Caco-2 (cell line): Measurements from ENCODE around the gene DCX. TPM values are rescaled to one million over a fixed set of nuclear protein-coding genes. Genes with fewer than 3 reads are reported as not detected.

Experiments
- BruUV-seq: library from RNA; stranded (reverse); fragments of 400-500 nt; replicated peaks from 2 replicates; lab custom pipeline; 2021; lab: Mats Ljungman, UMichigan
- CTCF ChIA-PET: fragments of 300-600 bp; sonication (Branson Sonifier 250); formaldehyde crosslinking; loops from one replicate; lab custom pipeline; 2022; ENCODE audit warnings: antibody characterized with exemption; lab: Charles Lee
- POLR2A ChIA-PET: fragments of 300-600 bp; sonication (Branson Sonifier 250); formaldehyde crosslinking; loops from one replicate; lab custom pipeline; 2022; ENCODE audit warnings: antibody characterized with exemption; lab: Charles Lee
- DNase-seq, 2 experiments: peaks; one replicate each; pipeline versions ENCODE4 v3.0.0 to v3.0.0-alpha.2; 2020 to 2022
- H3K27me3 ChIP-seq: replicated peaks from 2 replicates; pipeline ENCODE4 v1.6.0; 2011; ENCODE audit warnings: low read length; ENCODE audit not compliant: control insufficient read depth, insufficient read depth
- H3K36me3 ChIP-seq: 2 replicates; pipeline ENCODE4 v1.5.1; 2011; ENCODE audit warnings: low read length; ENCODE audit not compliant: control insufficient read depth, insufficient read depth
- H3K4me1 ChIP-seq: fragments of 250-450 bp; sonication (Bioruptor Pico); 2 replicates; pipeline ENCODE4 v1.5.1; 2020; ENCODE audit warnings: mild to moderate bottlenecking
- H3K4me3 ChIP-seq: 2 replicates; pipeline ENCODE4 v1.5.1; 2011; ENCODE audit warnings: low read depth, mild to moderate bottlenecking, control low read depth, low read length
- H3K9me3 ChIP-seq: fragments of 250-450 bp; sonication (Bioruptor Pico); 2 replicates; pipeline ENCODE4 v1.5.1; 2020; ENCODE audit warnings: mild to moderate bottlenecking, moderate library complexity
- H3K27ac Mint-ChIP-seq: one replicate; pipeline ENCODE4 v1.8.0; 2022; ENCODE audit warnings: mixed read lengths; ENCODE audit not compliant: unreplicated experiment
- H3K27me3 Mint-ChIP-seq: one replicate; pipeline ENCODE4 v1.8.0; 2022; ENCODE audit warnings: mixed read lengths; ENCODE audit not compliant: insufficient read depth, unreplicated experiment
- H3K36me3 Mint-ChIP-seq: one replicate; pipeline ENCODE4 v1.8.0; 2022; ENCODE audit warnings: mild to moderate bottlenecking, mixed read lengths; ENCODE audit not compliant: insufficient read depth, unreplicated experiment
- H3K4me1 Mint-ChIP-seq: one replicate; pipeline ENCODE4 v1.8.0; 2022; ENCODE audit warnings: low read depth, mixed read lengths; ENCODE audit not compliant: unreplicated experiment
- H3K4me3 Mint-ChIP-seq: one replicate; pipeline ENCODE4 v1.8.0; 2022; ENCODE audit warnings: mild to moderate bottlenecking, moderate library complexity, mixed read lengths; ENCODE audit not compliant: unreplicated experiment
- H3K9me3 Mint-ChIP-seq: one replicate; pipeline ENCODE4 v1.8.0; 2022; ENCODE audit warnings: mixed read lengths; ENCODE audit not compliant: unreplicated experiment
- CTCF ChIP-seq, 2 experiments: fragments of 200-600 bp in 1 of 2; IDR thresholded peaks; 1 replicate in 1 of 2; 2 replicates in 1 of 2; pipeline versions ENCODE4 v1.5.1 to v1.8.0; 2011 to 2022; ENCODE audit warnings: antibody characterized with exemption in 1 of 2, control low read depth in 1 of 2, inconsistent platforms in 1 of 2, low read depth in 1 of 2, low read length in 1 of 2, mild to moderate bottlenecking in 1 of 2, moderate library complexity in 1 of 2; ENCODE audit not compliant: insufficient read depth in 1 of 2, severe bottlenecking in 1 of 2, unreplicated experiment in 1 of 2
- intact Hi-C: fragments of 100-400 bp; cut with micrococcal nuclease; formaldehyde crosslinking; loops from one replicate; pipeline ENCODE4 v1.10.0; 2022; ENCODE audit not compliant: unreplicated experiment
- total RNA-seq: library from RNA; stranded (reverse); gene quantifications from 2 replicates; pipeline ENCODE4 v1.2.3, GENCODE V29; 2022

Gene DCX
- total RNA-seq, 1 experiment from 2014 or later = not detected

- H3K4me1 ChIP-seq = no peaks in the 10 kb centered on the region
- no peaks in the 10 kb centered on the region for H3K36me3 ChIP-seq
- no peaks in the 10 kb centered on the region for H3K27me3 ChIP-seq
- POLR2A ChIA-PET = no interaction called here
- TF ChIP-seq CTCF (IDR thresholded peaks at IDR 0.05; ENCODE audit: insufficient read depth in 1 of 2, low read depth in 1 of 2, low read length in 1 of 2, severe bottlenecking in 1 of 2, unreplicated experiment in 1 of 2) = no peak
- DNase-seq = no peak
- BruUV-seq = no TSS peak
- H3K4me3 ChIP-seq = no peak overlapping the region
- H3K9me3 Mint-ChIP-seq = no peaks in the 10 kb centered on the region
- intact Hi-C loops = no loop called here
- CTCF ChIA-PET = no interaction called here
- H3K27ac Mint-ChIP-seq = no peak overlapping the region
- H3K9me3 ChIP-seq = no peaks in the 10 kb centered on the region
- peaks cover 6% of the 10 kb centered on the region for H3K27me3 Mint-ChIP-seq
- H3K4me3 Mint-ChIP-seq = no peak overlapping the region
- H3K36me3 Mint-ChIP-seq = no peaks in the 10 kb centered on the region
- no peaks in the 10 kb centered on the region for H3K4me1 Mint-ChIP-seq
These were observed 4.0 kb downstream of the DCX start for GRCh38 chrX:111407948-111408347.

GRCh38 chrX:111402344-111402743 is 9.6 kb downstream of the DCX start:
- no peak for DNase-seq
- ChIA-PET POLR2A (no interaction called here), CTCF (no interaction called here)
- Mint-ChIP-seq H3K4me3 (no peak overlapping the region), H3K27me3 (no peaks in the 10 kb centered on the region), H3K36me3 (no peaks in the 10 kb centered on the region), H3K4me1 (no peaks in the 10 kb centered on the region), H3K9me3 (no peaks in the 10 kb centered on the region), H3K27ac (no peak overlapping the region)
- intact Hi-C loops = no loop called here
- no TSS peak for BruUV-seq
- Histone ChIP-seq H3K27me3 (no peaks in the 10 kb centered on the region), H3K36me3 (no peaks in the 10 kb centered on the region), H3K4me3 (no peak overlapping the region), H3K9me3 (no peaks in the 10 kb centered on the region), H3K4me1 (no peaks in the 10 kb centered on the region)
- no peak for TF ChIP-seq CTCF (IDR thresholded peaks at IDR 0.05; ENCODE audit: insufficient read depth in 1 of 2, low read depth in 1 of 2, low read length in 1 of 2, severe bottlenecking in 1 of 2, unreplicated experiment in 1 of 2)

GRCh38 chrX:111395149-111395548 is 16.8 kb downstream of the DCX start:
- no peaks in the 10 kb centered on the region for H3K36me3 Mint-ChIP-seq
- Histone ChIP-seq H3K36me3 (no peaks in the 10 kb centered on the region), H3K4me1 (no peaks in the 10 kb centered on the region), H3K9me3 (no peaks in the 10 kb centered on the region), H3K4me3 (no peak overlapping the region), H3K27me3 (no peaks in the 10 kb centered on the region)
- TF ChIP-seq CTCF (IDR thresholded peaks at IDR 0.05; ENCODE audit: insufficient read depth in 1 of 2, low read depth in 1 of 2, low read length in 1 of 2, severe bottlenecking in 1 of 2, unreplicated experiment in 1 of 2) = no peak
- no TSS peak for BruUV-seq
- H3K4me1 Mint-ChIP-seq = no peaks in the 10 kb centered on the region
- no peaks in the 10 kb centered on the region for H3K9me3 Mint-ChIP-seq
- ChIA-PET CTCF (no interaction called here), POLR2A (no interaction called here)
- DNase-seq = no peak
- intact Hi-C loops = no loop called here
- H3K27me3 Mint-ChIP-seq = peaks cover 3% of the 10 kb centered on the region
- no peak overlapping the region for H3K27ac Mint-ChIP-seq
- no peak overlapping the region for H3K4me3 Mint-ChIP-seq
